HG03558 (cell line): ENCODE results near the gene OR1K1.
"Not testable (repeated sequence)": the region's sequence is repeated elsewhere in the genome, so short reads cannot be mapped to it uniquely, and the experiment has no call there.

Experiments used
- ATAC-seq: cut with Tn5 transposase; IDR thresholded peaks from one replicate; pipeline ENCODE4 v1.9.1; 2021; ENCODE audit warnings: moderate number of reproducible peaks; ENCODE audit not compliant: unreplicated experiment; ENCODE audit errors: extremely low read depth

The OR1K1 gene

GRCh38 chr9:122810306-122810946 is 10.5 kb downstream of the OR1K1 start:
- no peak for ATAC-seq

GRCh38 chr9:122812736-122813135 is 12.8 kb downstream of the OR1K1 start:
- ATAC-seq: no peak

- ATAC-seq: no peak
Measured at GRCh38 chr9:122814545-122814944, 14.6 kb downstream of the OR1K1 start.

GRCh38 chr9:122815544-122815943 is 15.6 kb downstream of the OR1K1 start:
- ATAC-seq: no peak

- ATAC-seq: no peak
Measured at GRCh38 chr9:122816163-122816867, 16.4 kb downstream of the OR1K1 start.

GRCh38 chr9:122819326-122819725 is 19.4 kb downstream of the OR1K1 start:
- ATAC-seq: no peak

GRCh38 chr9:122819791-122820489 is 20.0 kb downstream of the OR1K1 start:
- ATAC-seq: no peak

- ATAC-seq: no peak
Measured at GRCh38 chr9:122820490-122820845, 20.5 kb downstream of the OR1K1 start.

- ATAC-seq: no peak
Measured at GRCh38 chr9:122821278-122821943, 21.5 kb downstream of the OR1K1 start.

- ATAC-seq: no peak
Measured at GRCh38 chr9:122822056-122822455, 22.1 kb downstream of the OR1K1 start.

- ATAC-seq: no peak
Measured at GRCh38 chr9:122822938-122823337, 23.0 kb downstream of the OR1K1 start.

GRCh38 chr9:122827761-122828093 is 27.8 kb downstream of the OR1K1 start:
- ATAC-seq: no peak

GRCh38 chr9:122828965-122829284 is 29.0 kb downstream of the OR1K1 start:
- not testable (repeated sequence) for ATAC-seq

GRCh38 chr9:122832194-122832593 is 32.3 kb downstream of the OR1K1 start:
- no peak for ATAC-seq

- no peak for ATAC-seq
Measured at GRCh38 chr9:122835313-122835731, 35.4 kb downstream of the OR1K1 start.

GRCh38 chr9:122837266-122837850 is 37.4 kb downstream of the OR1K1 start:
- no peak for ATAC-seq

GRCh38 chr9:122838441-122838840 is 38.5 kb downstream of the OR1K1 start:
- not testable (repeated sequence) for ATAC-seq

- ATAC-seq: no peak
Measured at GRCh38 chr9:122841501-122841900, 41.6 kb downstream of the OR1K1 start.

- no peak for ATAC-seq
Measured at GRCh38 chr9:122844137-122844536, 44.2 kb downstream of the OR1K1 start.

GRCh38 chr9:122845116-122845515 is 45.2 kb downstream of the OR1K1 start:
- no peak for ATAC-seq
